T47D (cell line): Measurements from ENCODE around the gene B3GNT8.
"Not testable (repeated sequence)": the region's sequence is repeated elsewhere in the genome, so short reads cannot be mapped to it uniquely, and the experiment has no call there.

ENCODE experiments used
- DNase-seq, 2 experiments: peaks; one replicate each; pipeline versions ENCODE4 v3.0.0 to v3.0.0-alpha.2; 2011 to 2012; ENCODE audit warnings: low read depth in 1 of 2, low spot score in 1 of 2
- JUND ChIP-seq: IDR thresholded peaks from 2 replicates; pipeline ENCODE4 v1.6.1; 2012; ENCODE audit warnings: low read depth
- in situ Hi-C: cut with HindIII; loops from 2 replicates; pipeline ENCODE4 v1.10.0; 2016; ENCODE audit warnings: low sequenced_read_pairs, low pct_unique_long_range_greater_than_20kb

B3GNT8 gene

GRCh38 chr19:41426952-41427646 is at the start of gene B3GNT8:
B3GNT8 (minus strand) TSS chr19:41427374; CDS start chr19:41426778, 596 bp downstream.
- TF ChIP-seq JUND, result no peak
- DNase-seq, result peak in 1 of 2 experiments; percentile 14
- in situ Hi-C loops, result no loop called here

- in situ Hi-C loops, result no loop called here
- TF ChIP-seq JUND, result no peak
- no peak for DNase-seq
Observed at GRCh38 chr19:41476583-41476982, 49.4 kb upstream of the B3GNT8 start.

GRCh38 chr19:41463257-41464256 is 36.4 kb upstream of the B3GNT8 start:
- DNase-seq, in situ Hi-C loops: not testable (repeated sequence)

- TF ChIP-seq JUND, result no peak
- in situ Hi-C loops, result no loop called here
- DNase-seq, result no peak
Observed at GRCh38 chr19:41462497-41462896, 35.3 kb upstream of the B3GNT8 start.

- DNase-seq, result no peak
- in situ Hi-C loops, result no loop called here
- TF ChIP-seq JUND, result no peak
Observed at GRCh38 chr19:41457241-41457640, 30.1 kb upstream of the B3GNT8 start.

GRCh38 chr19:41456342-41456918 is 29.3 kb upstream of the B3GNT8 start:
- in situ Hi-C loops, result no loop called here
- no peak; the same call in 1 of the 2 replicates for TF ChIP-seq JUND
- DNase-seq, result peak in 1 of 2 experiments; percentile 47

GRCh38 chr19:41455936-41456335 is 28.8 kb upstream of the B3GNT8 start:
- TF ChIP-seq JUND, result no peak
- in situ Hi-C loops, result no loop called here

GRCh38 chr19:41452584-41453275 is 25.6 kb upstream of the B3GNT8 start:
- no peak for TF ChIP-seq JUND
- in situ Hi-C loops, result no loop called here
- DNase-seq, result no peak

More at GRCh38 chr19:41455936-41456335, 28.8 kb upstream of the B3GNT8 start:
- DNase-seq, result peak in 1 of 2 experiments; percentile 22

- in situ Hi-C loops, result no loop called here
- DNase-seq, result no peak
- no peak for TF ChIP-seq JUND
Observed at GRCh38 chr19:41449865-41450178, 22.6 kb upstream of the B3GNT8 start.

GRCh38 chr19:41449079-41449864 is 22.1 kb upstream of the B3GNT8 start:
- DNase-seq, result peak; percentile 39 to 65
- in situ Hi-C loops, result no loop called here
- no peak for TF ChIP-seq JUND

GRCh38 chr19:41447732-41448332 is 20.7 kb upstream of the B3GNT8 start:
- in situ Hi-C loops, result no loop called here
- no peak for DNase-seq
- TF ChIP-seq JUND, result no peak
